Stimulated activated CD4-positive, alpha-beta T cell treated with anti-CD3 and anti-CD28 coated beads, Interleukin-1b, Interleukin-23, amount 100 ng/mL, for 24 hours (primary cell): ENCODE measurements around the gene METRNL.

Experiments used
- DNase-seq, 4 experiments: peaks; one replicate each; pipeline ENCODE4 v3.0.0-alpha.2; 2020; ENCODE audit warnings: low read depth in 4 of 4, low spot score in 1 of 4

Gene METRNL

GRCh38 chr17:83103943-83104311, 24.5 kb downstream of the METRNL start:
- no peak for DNase-seq

GRCh38 chr17:83104577-83105505, 25.4 kb downstream of the METRNL start:
- no peak for DNase-seq

- no peak for DNase-seq
Observed at GRCh38 chr17:83105512-83105911, 26.1 kb downstream of the METRNL start.

- no peak for DNase-seq
Observed at GRCh38 chr17:83106056-83106588, 26.7 kb downstream of the METRNL start.

GRCh38 chr17:83106913-83107655, 27.7 kb downstream of the METRNL start:
- no peak for DNase-seq

- DNase-seq, result no peak
Observed at GRCh38 chr17:83107656-83108048, 28.2 kb downstream of the METRNL start.

- DNase-seq, result no peak
Observed at GRCh38 chr17:83108709-83109108, 29.3 kb downstream of the METRNL start.

- no peak for DNase-seq
Observed at GRCh38 chr17:83109386-83109785, 30.0 kb downstream of the METRNL start.

GRCh38 chr17:83109793-83110645, 30.6 kb downstream of the METRNL start:
- no peak for DNase-seq

GRCh38 chr17:83110735-83111134, 31.3 kb downstream of the METRNL start:
- DNase-seq, result no peak

GRCh38 chr17:83111516-83112282, 32.3 kb downstream of the METRNL start:
- no peak for DNase-seq

GRCh38 chr17:83113381-83113780, 34.0 kb downstream of the METRNL start:
- no peak for DNase-seq

- DNase-seq, result no peak
Observed at GRCh38 chr17:83113792-83114191, 34.4 kb downstream of the METRNL start.

GRCh38 chr17:83114706-83115105, 35.3 kb downstream of the METRNL start:
- no peak for DNase-seq

GRCh38 chr17:83115202-83115651, 35.8 kb downstream of the METRNL start:
- DNase-seq, result no peak

- DNase-seq, result no peak
Observed at GRCh38 chr17:83115832-83116231, 36.4 kb downstream of the METRNL start.

GRCh38 chr17:83116311-83116771, 36.9 kb downstream of the METRNL start:
- no peak for DNase-seq

- DNase-seq, result no peak
Observed at GRCh38 chr17:83116783-83117555, 37.6 kb downstream of the METRNL start.

- no peak for DNase-seq
Observed at GRCh38 chr17:83117583-83117982, 38.2 kb downstream of the METRNL start.
